Hepatocyte (in vitro differentiated cells): ENCODE results near the gene JARID2.

Experiments used
- CTCF ChIP-seq: fragments of 200-600 bp; sonication (generic); IDR thresholded peaks from 2 replicates; pipeline ENCODE4 v1.5.1; 2016; ENCODE audit warnings: antibody characterized with exemption, mild to moderate bottlenecking; ENCODE audit not compliant: poor library complexity
- EZH2 ChIP-seq: fragments of 200-600 bp; sonication (generic); IDR thresholded peaks from 2 replicates; pipeline ENCODE4 v1.6.1; 2016; ENCODE audit warnings: antibody characterized with exemption, mild to moderate bottlenecking, borderline replicate concordance
- EZH2phosphoT487 ChIP-seq: fragments of 200-600 bp; sonication (generic); IDR thresholded peaks from one replicate; pipeline ENCODE4 v1.6.1; 2018; ENCODE audit warnings: antibody characterized with exemption, mild to moderate bottlenecking, low read depth, moderate library complexity; ENCODE audit not compliant: unreplicated experiment, severe bottlenecking

- TF ChIP-seq CTCF (no peak), EZH2 (no peak), EZH2phosphoT487 (no peak)
Observed at GRCh38 chr6:15458021-15458459, 212.2 kb downstream of the JARID2 start.
